Measurements from ENCODE around the gene SHQ1.
"Not testable (repeated sequence)": the region's sequence is repeated elsewhere in the genome, so short reads cannot be mapped to it uniquely, and the experiment has no call there.

SHQ1 gene

GRCh38 chr3:72810063-72810462 lies 38.2 kb downstream of the SHQ1 start:
- H3K9me3 ChIP-seq = no peaks in the 10 kb centered on the region
- H3K4me1 ChIP-seq = peaks cover 24% of the 10 kb centered on the region
- H3K27me3 ChIP-seq (ENCODE audit: low read depth) = no peaks in the 10 kb centered on the region
- in situ Hi-C loops (cut with MboI; ENCODE audit: low sequenced_read_pairs) = loop anchor here (25.0 kb wide), 1 partner anchor 848 kb away; no protein-coding TSS in a partner anchor
- peak in 1 of 2 experiments; percentile 28 for DNase-seq (ENCODE audit: low spot score in 2 of 2)
- no peak overlapping the region for H3K4me3 ChIP-seq
- H3K36me3 ChIP-seq (replicated peaks) = peaks cover 3% of the 10 kb centered on the region; the same call in 1 of the 2 replicates

- H3K27me3 ChIP-seq (ENCODE audit: low read depth) = no peaks in the 10 kb centered on the region
- no peaks in the 10 kb centered on the region for H3K36me3 ChIP-seq (replicated peaks)
- H3K4me3 ChIP-seq = no peak overlapping the region
- in situ Hi-C loops (cut with MboI; ENCODE audit: low sequenced_read_pairs) = loop anchor here (25.0 kb wide), 1 partner anchor 842 kb away; no protein-coding TSS in a partner anchor
- DNase-seq (ENCODE audit: low spot score in 2 of 2) = no peak
- no peaks in the 10 kb centered on the region for H3K9me3 ChIP-seq
- H3K4me1 ChIP-seq = no peaks in the 10 kb centered on the region; the same call in 1 of the 2 replicates
Measured at GRCh38 chr3:72804361-72804760, 43.9 kb downstream of the SHQ1 start.

GRCh38 chr3:72803573-72803972 lies 44.7 kb downstream of the SHQ1 start:
- Histone ChIP-seq H3K4me3 (no peak overlapping the region), H3K36me3 (replicated peaks) (no peaks in the 10 kb centered on the region), H3K9me3 (no peaks in the 10 kb centered on the region), H3K4me1 (no peaks in the 10 kb centered on the region; the same call in 1 of the 2 replicates), H3K27me3 (ENCODE audit: low read depth) (no peaks in the 10 kb centered on the region)
- no peak for DNase-seq (ENCODE audit: low spot score in 2 of 2)
- in situ Hi-C loops (cut with MboI; ENCODE audit: low sequenced_read_pairs) = loop anchor here (25.0 kb wide), 1 partner anchor 841 kb away; no protein-coding TSS in a partner anchor

GRCh38 chr3:72802001-72802400 lies 46.2 kb downstream of the SHQ1 start:
- DNase-seq (ENCODE audit: low spot score in 2 of 2) = no peak
- Histone ChIP-seq H3K27me3 (ENCODE audit: low read depth) (no peaks in the 10 kb centered on the region), H3K36me3 (replicated peaks) (no peaks in the 10 kb centered on the region), H3K4me3 (no peak overlapping the region), H3K4me1 (no peaks in the 10 kb centered on the region; the same call in none of the 2 replicates), H3K9me3 (no peaks in the 10 kb centered on the region)
- in situ Hi-C loops (cut with MboI; ENCODE audit: low sequenced_read_pairs) = loop anchor here (25.0 kb wide), 1 partner anchor 840 kb away; no protein-coding TSS in a partner anchor

- DNase-seq (ENCODE audit: low spot score in 2 of 2) = no peak
- no peak overlapping the region for H3K4me3 ChIP-seq
- no peaks in the 10 kb centered on the region for H3K27me3 ChIP-seq (ENCODE audit: low read depth)
- H3K9me3 ChIP-seq = no peaks in the 10 kb centered on the region
- H3K36me3 ChIP-seq (replicated peaks) = no peaks in the 10 kb centered on the region
- no peaks in the 10 kb centered on the region; the same call in none of the 2 replicates for H3K4me1 ChIP-seq
- in situ Hi-C loops (cut with MboI; ENCODE audit: low sequenced_read_pairs) = loop anchor here (25.0 kb wide), 1 partner anchor 839 kb away; no protein-coding TSS in a partner anchor
Measured at GRCh38 chr3:72800869-72801268, 47.4 kb downstream of the SHQ1 start.

- Histone ChIP-seq H3K9me3 (no peaks in the 10 kb centered on the region), H3K36me3 (replicated peaks) (no peaks in the 10 kb centered on the region), H3K4me3 (no peak overlapping the region), H3K4me1 (no peaks in the 10 kb centered on the region; the same call in 1 of the 2 replicates), H3K27me3 (ENCODE audit: low read depth) (no peaks in the 10 kb centered on the region)
- in situ Hi-C loops (cut with MboI; ENCODE audit: low sequenced_read_pairs) = no loop called here
- DNase-seq (ENCODE audit: low spot score in 2 of 2) = no peak
Measured at GRCh38 chr3:72798552-72799195, 49.6 kb downstream of the SHQ1 start.

- peak in 1 of 2 experiments; percentile 57 for DNase-seq (ENCODE audit: low spot score in 2 of 2)
Measured at GRCh38 chr3:72797773-72798543, 50.3 kb downstream of the SHQ1 start.

GRCh38 chr3:72794079-72794478 lies 54.2 kb downstream of the SHQ1 start:
- in situ Hi-C loops (cut with MboI; ENCODE audit: low sequenced_read_pairs) = no loop called here
- Histone ChIP-seq H3K9me3 (no peaks in the 10 kb centered on the region), H3K4me3 (no peak overlapping the region), H3K36me3 (replicated peaks) (0 out of 2 replicates have a peak, but pooled peaks cover 4% of the 10 kb centered on the region), H3K4me1 (no peaks in the 10 kb centered on the region; the same call in none of the 2 replicates), H3K27me3 (ENCODE audit: low read depth) (no peaks in the 10 kb centered on the region)
- DNase-seq (ENCODE audit: low spot score in 2 of 2) = no peak

More at GRCh38 chr3:72797773-72798543, 50.3 kb downstream of the SHQ1 start:
- H3K4me3 ChIP-seq = no peak overlapping the region
- no peaks in the 10 kb centered on the region; the same call in 1 of the 2 replicates for H3K4me1 ChIP-seq
- H3K9me3 ChIP-seq = no peaks in the 10 kb centered on the region
- no peaks in the 10 kb centered on the region for H3K36me3 ChIP-seq (replicated peaks)
- in situ Hi-C loops (cut with MboI; ENCODE audit: low sequenced_read_pairs) = no loop called here
- no peaks in the 10 kb centered on the region for H3K27me3 ChIP-seq (ENCODE audit: low read depth)

GRCh38 chr3:72791161-72791560 lies 57.1 kb downstream of the SHQ1 start:
- no peak for DNase-seq (ENCODE audit: low spot score in 2 of 2)
- Histone ChIP-seq H3K4me1 (no peaks in the 10 kb centered on the region; the same call in 1 of the 2 replicates), H3K9me3 (no peaks in the 10 kb centered on the region), H3K36me3 (replicated peaks) (0 out of 2 replicates have a peak, but pooled peaks cover 4% of the 10 kb centered on the region), H3K27me3 (ENCODE audit: low read depth) (no peaks in the 10 kb centered on the region), H3K4me3 (no peak overlapping the region)
- in situ Hi-C loops (cut with MboI; ENCODE audit: low sequenced_read_pairs) = no loop called here

GRCh38 chr3:72789786-72790185 lies 58.5 kb downstream of the SHQ1 start:
- Histone ChIP-seq H3K36me3 (replicated peaks) (0 out of 2 replicates have a peak, but pooled peaks cover 4% of the 10 kb centered on the region), H3K4me1 (no peaks in the 10 kb centered on the region; the same call in 1 of the 2 replicates), H3K27me3 (ENCODE audit: low read depth) (no peaks in the 10 kb centered on the region), H3K9me3 (no peaks in the 10 kb centered on the region), H3K4me3 (no peak overlapping the region)
- in situ Hi-C loops (cut with MboI; ENCODE audit: low sequenced_read_pairs) = no loop called here
- DNase-seq (ENCODE audit: low spot score in 2 of 2) = no peak

GRCh38 chr3:72788232-72788631 lies 60.0 kb downstream of the SHQ1 start:
- H3K36me3 ChIP-seq (replicated peaks); H3K27me3 ChIP-seq (ENCODE audit: low read depth); H3K9me3 ChIP-seq; DNase-seq (ENCODE audit: low spot score in 2 of 2); in situ Hi-C loops (cut with MboI; ENCODE audit: low sequenced_read_pairs); H3K4me1 ChIP-seq; H3K4me3 ChIP-seq: not testable (repeated sequence)

GRCh38 chr3:72786668-72787067 lies 61.6 kb downstream of the SHQ1 start:
- Histone ChIP-seq H3K4me3 (no peak overlapping the region), H3K36me3 (replicated peaks) (no peaks in the 10 kb centered on the region), H3K4me1 (peaks cover 10% of the 10 kb centered on the region), H3K9me3 (no peaks in the 10 kb centered on the region), H3K27me3 (ENCODE audit: low read depth) (no peaks in the 10 kb centered on the region)
- DNase-seq (ENCODE audit: low spot score in 2 of 2) = no peak
- in situ Hi-C loops (cut with MboI; ENCODE audit: low sequenced_read_pairs) = no loop called here

GRCh38 chr3:72784226-72784625 lies 64.0 kb downstream of the SHQ1 start:
- in situ Hi-C loops (cut with MboI; ENCODE audit: low sequenced_read_pairs) = no loop called here
- H3K27me3 ChIP-seq (ENCODE audit: low read depth) = no peaks in the 10 kb centered on the region
- peak; percentile 37 to 73 for DNase-seq (ENCODE audit: low spot score in 2 of 2)
- H3K36me3 ChIP-seq (replicated peaks) = no peaks in the 10 kb centered on the region
- no peak overlapping the region for H3K4me3 ChIP-seq
- H3K9me3 ChIP-seq = no peaks in the 10 kb centered on the region
- peaks cover 10% of the 10 kb centered on the region for H3K4me1 ChIP-seq

- H3K27me3 ChIP-seq (ENCODE audit: low read depth) = no peaks in the 10 kb centered on the region
- peak in 1 of 2 experiments; percentile 83 for DNase-seq (ENCODE audit: low spot score in 2 of 2)
- H3K4me1 ChIP-seq = peaks cover 14% of the 10 kb centered on the region
- H3K4me3 ChIP-seq = no peak overlapping the region
- no peaks in the 10 kb centered on the region for H3K9me3 ChIP-seq
- in situ Hi-C loops (cut with MboI; ENCODE audit: low sequenced_read_pairs) = no loop called here
- H3K36me3 ChIP-seq (replicated peaks) = no peaks in the 10 kb centered on the region
Measured at GRCh38 chr3:72782521-72782920, 65.7 kb downstream of the SHQ1 start.

Data from HAP-1 (cell line).